ENCODE data around the gene KIF16B.

GRCh38 chr20:16483024-16483423, 90.2 kb downstream of the KIF16B start:
- TF ChIP-seq JUND (IDR thresholded peaks at IDR 0.05) (no peak), SP1 (IDR thresholded peaks at IDR 0.05) (no peak), RAD21 (IDR thresholded peaks at IDR 0.05) (no peak)
- TF ChIP-seq, protein P1, sequence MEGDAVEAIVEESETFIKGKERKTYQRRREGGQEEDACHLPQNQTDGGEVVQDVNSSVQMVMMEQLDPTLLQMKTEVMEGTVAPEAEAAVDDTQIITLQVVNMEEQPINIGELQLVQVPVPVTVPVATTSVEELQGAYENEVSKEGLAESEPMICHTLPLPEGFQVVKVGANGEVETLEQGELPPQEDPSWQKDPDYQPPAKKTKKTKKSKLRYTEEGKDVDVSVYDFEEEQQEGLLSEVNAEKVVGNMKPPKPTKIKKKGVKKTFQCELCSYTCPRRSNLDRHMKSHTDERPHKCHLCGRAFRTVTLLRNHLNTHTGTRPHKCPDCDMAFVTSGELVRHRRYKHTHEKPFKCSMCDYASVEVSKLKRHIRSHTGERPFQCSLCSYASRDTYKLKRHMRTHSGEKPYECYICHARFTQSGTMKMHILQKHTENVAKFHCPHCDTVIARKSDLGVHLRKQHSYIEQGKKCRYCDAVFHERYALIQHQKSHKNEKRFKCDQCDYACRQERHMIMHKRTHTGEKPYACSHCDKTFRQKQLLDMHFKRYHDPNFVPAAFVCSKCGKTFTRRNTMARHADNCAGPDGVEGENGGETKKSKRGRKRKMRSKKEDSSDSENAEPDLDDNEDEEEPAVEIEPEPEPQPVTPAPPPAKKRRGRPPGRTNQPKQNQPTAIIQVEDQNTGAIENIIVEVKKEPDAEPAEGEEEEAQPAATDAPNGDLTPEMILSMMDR (IDR thresholded peaks at IDR 0.05; ENCODE audit: low read depth, low read length, missing input control), result no peak

Data from liver (tissue), 3 donors.